GM23248 (cell line): ENCODE data around the gene CDH8.

ENCODE experiments used
- EZH2 ChIP-seq: fragments of 200-600 bp; sonication (generic); IDR thresholded peaks from 2 replicates; pipeline ENCODE4 v1.6.1; 2018; ENCODE audit warnings: antibody characterized with exemption, mild to moderate bottlenecking; ENCODE audit not compliant: insufficient read depth, poor library complexity, severe bottlenecking
- EZH2phosphoT487 ChIP-seq: fragments of 200-600 bp; sonication (generic); IDR thresholded peaks from 2 replicates; pipeline ENCODE4 v1.6.1; 2018; ENCODE audit warnings: antibody characterized with exemption, moderate library complexity, mild to moderate bottlenecking, low read depth; ENCODE audit not compliant: insufficient read depth

DNA sequence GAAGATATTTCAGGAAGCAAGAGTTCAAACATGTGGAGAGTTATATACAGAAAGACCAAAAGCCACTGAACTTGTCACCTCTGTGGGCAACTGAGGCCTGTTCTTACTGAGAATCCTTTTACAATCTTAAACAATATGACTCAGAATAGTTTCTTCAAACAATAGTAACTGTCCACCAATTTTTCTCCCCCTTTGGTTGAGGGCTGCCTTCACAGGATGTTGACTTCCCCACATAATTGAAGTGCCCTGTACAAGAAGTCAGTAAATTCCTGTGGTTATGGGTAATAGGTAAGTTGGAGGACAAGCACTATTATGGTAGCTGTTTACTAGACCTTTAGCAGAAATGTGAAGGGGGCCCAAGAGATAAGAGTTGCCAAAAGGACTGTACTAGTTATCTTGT is 215.8 kb downstream of the CDH8 start:
- TF ChIP-seq EZH2, result no peak
- TF ChIP-seq EZH2phosphoT487, result no peak
